VCaP (cell line): ENCODE measurements around the gene FAM229A.
A peak's percentile ranks its signal among the peaks of the same experiment; 100 is the strongest.

ENCODE experiments used
- H3K27ac ChIP-seq: fragments of 450-650 bp; 2 replicates; pipeline ENCODE4 v1.5.1; 2017
- TF ChIP-seq, protein P1 (sequence below): fragments of 450-650 bp; conservative IDR thresholded peaks from 2 replicates; pipeline ENCODE4 v1.5.1; 2017; ENCODE audit warnings: mild to moderate bottlenecking, moderate library complexity

Gene FAM229A

GRCh38 chr1:32362474-32363313 is at the start of gene FAM229A, which contains the start of gene TSSK3:
Gene FAM229A, minus strand, starts transcription at chr1:32362485. Its CDS starts 394 bp downstream, at chr1:32362091.
Gene TSSK3, plus strand, starts transcription at chr1:32362539. Its CDS starts 163 bp downstream, at chr1:32362702.
- H3K27ac ChIP-seq: peak within 1 kb of the TSS; percentile 83
- TF ChIP-seq, protein P1, sequence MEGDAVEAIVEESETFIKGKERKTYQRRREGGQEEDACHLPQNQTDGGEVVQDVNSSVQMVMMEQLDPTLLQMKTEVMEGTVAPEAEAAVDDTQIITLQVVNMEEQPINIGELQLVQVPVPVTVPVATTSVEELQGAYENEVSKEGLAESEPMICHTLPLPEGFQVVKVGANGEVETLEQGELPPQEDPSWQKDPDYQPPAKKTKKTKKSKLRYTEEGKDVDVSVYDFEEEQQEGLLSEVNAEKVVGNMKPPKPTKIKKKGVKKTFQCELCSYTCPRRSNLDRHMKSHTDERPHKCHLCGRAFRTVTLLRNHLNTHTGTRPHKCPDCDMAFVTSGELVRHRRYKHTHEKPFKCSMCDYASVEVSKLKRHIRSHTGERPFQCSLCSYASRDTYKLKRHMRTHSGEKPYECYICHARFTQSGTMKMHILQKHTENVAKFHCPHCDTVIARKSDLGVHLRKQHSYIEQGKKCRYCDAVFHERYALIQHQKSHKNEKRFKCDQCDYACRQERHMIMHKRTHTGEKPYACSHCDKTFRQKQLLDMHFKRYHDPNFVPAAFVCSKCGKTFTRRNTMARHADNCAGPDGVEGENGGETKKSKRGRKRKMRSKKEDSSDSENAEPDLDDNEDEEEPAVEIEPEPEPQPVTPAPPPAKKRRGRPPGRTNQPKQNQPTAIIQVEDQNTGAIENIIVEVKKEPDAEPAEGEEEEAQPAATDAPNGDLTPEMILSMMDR: 0 out of 2 replicates have a peak, but pooled peaks have one; percentile 12

GRCh38 chr1:32411261-32411660 is 49.0 kb upstream of the FAM229A start:
- no peak overlapping the region for H3K27ac ChIP-seq
- TF ChIP-seq, protein P1: no peak

GRCh38 chr1:32406629-32407111 is 44.4 kb upstream of the FAM229A start:
- TF ChIP-seq, protein P1: no peak
- H3K27ac ChIP-seq: no peak overlapping the region

DNA sequence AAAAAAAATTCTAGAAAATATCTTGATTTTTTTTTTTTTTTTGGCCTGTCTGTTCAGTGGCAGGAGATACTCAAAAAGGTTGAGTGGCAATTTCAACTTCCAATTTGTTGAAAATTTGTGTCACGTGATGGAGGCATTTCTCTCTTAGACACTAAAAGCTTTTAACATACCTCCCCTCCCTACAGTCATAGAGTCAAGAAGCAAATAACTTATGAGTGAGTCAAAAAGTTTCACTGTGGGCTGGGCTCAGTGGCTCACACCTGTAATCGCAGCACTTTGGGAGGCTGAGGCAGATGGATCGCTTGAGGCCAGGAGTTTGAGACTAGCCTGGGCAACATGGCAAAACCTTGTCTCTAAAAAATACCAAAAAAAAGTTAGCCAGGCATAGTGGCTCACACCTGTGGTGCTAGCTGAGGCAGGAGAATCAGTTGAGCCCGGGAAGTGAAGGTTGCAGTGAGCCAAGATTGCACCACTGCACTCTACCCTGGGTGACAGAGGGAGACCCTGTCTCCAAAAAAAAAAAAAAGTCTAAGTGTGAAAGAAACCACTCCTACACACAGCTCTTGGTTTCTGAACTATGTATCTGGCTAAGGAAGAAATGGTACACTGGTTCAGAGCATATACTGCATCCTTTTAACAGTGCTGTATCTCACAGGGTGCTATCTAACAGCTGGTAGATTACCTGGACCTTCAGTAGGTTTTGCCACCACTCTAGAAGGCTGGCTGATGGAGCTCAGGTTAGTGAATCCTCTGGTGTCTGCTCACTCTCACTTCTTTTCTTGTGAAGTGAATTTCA is 43.6 kb upstream of the FAM229A start:
- TF ChIP-seq, protein P1: no peak
- no peak overlapping the region for H3K27ac ChIP-seq

GRCh38 chr1:32404946-32405345 is 42.7 kb upstream of the FAM229A start:
- TF ChIP-seq, protein P1: no peak
- H3K27ac ChIP-seq: no peak overlapping the region

GRCh38 chr1:32400876-32401631 is 38.8 kb upstream of the FAM229A start:
- TF ChIP-seq, protein P1: peak; percentile 91
- H3K27ac ChIP-seq: peak overlapping the region; percentile 42; the same call in 1 of the 2 replicates
